H1 (cell line): ENCODE results near the gene LY9.

ENCODE experiments used
- EP300 ChIP-seq, 2 experiments: IDR thresholded peaks; 1 replicate in 1 of 2; 2 replicates in 1 of 2; pipeline ENCODE4 v1.6.1; 2011 to 2012; ENCODE audit warnings: low read depth in 2 of 2, low read length in 2 of 2, mild to moderate bottlenecking in 2 of 2, borderline replicate concordance in 1 of 2, inconsistent platforms in 1 of 2, moderate library complexity in 1 of 2
- KDM4A ChIP-seq: IDR thresholded peaks from one replicate; pipeline ENCODE4 v1.7.1; 2012; ENCODE audit warnings: low read depth, mild to moderate bottlenecking, moderate library complexity, low read length, inconsistent platforms; ENCODE audit not compliant: severe bottlenecking
- NRF1 ChIP-seq: IDR thresholded peaks from 2 replicates; pipeline ENCODE4 v1.6.1; 2011; ENCODE audit warnings: mild to moderate bottlenecking, low read depth, low read length, improper control_type of control experiment
- POLR2A ChIP-seq, 2 experiments: IDR thresholded peaks; 1 replicate in 1 of 2; 2 replicates in 1 of 2; pipeline ENCODE4 v1.6.1; 2011; ENCODE audit warnings: low read depth in 2 of 2, low read length in 2 of 2, mild to moderate bottlenecking in 2 of 2; ENCODE audit errors: control extremely low read depth in 1 of 2
- RAD21 ChIP-seq, 2 experiments: IDR thresholded peaks in 1 of 2; conservative IDR thresholded peaks in 1 of 2; 2 replicates each; pipeline ENCODE4 v1.6.1; 2011; ENCODE audit warnings: low read depth in 2 of 2, low read length in 2 of 2, improper control_type of control experiment in 1 of 2, inconsistent platforms in 1 of 2, mild to moderate bottlenecking in 1 of 2, moderate library complexity in 1 of 2
- TF ChIP-seq, protein P1 (sequence below), 3 experiments: IDR thresholded peaks; 1 replicate in 2 of 3; 2 replicates in 1 of 3; pipeline versions ENCODE4 v1.5.1 to v1.6.1; 2011; ENCODE audit warnings: low read length in 3 of 3, mild to moderate bottlenecking in 3 of 3, inconsistent platforms in 2 of 3, low read depth in 1 of 3, moderate library complexity in 1 of 3; ENCODE audit not compliant: insufficient read depth in 1 of 3; ENCODE audit errors: control extremely low read depth in 1 of 3
- TF ChIP-seq, protein P2 (sequence below): IDR thresholded peaks from 2 replicates; pipeline ENCODE4 v1.6.1; 2011; ENCODE audit warnings: low read depth, mild to moderate bottlenecking, low read length; ENCODE audit not compliant: insufficient read depth

GRCh38 chr1:160862203-160863060, 66.5 kb downstream of the LY9 start, which contains the start of gene CD244:
- TF ChIP-seq, protein P1, sequence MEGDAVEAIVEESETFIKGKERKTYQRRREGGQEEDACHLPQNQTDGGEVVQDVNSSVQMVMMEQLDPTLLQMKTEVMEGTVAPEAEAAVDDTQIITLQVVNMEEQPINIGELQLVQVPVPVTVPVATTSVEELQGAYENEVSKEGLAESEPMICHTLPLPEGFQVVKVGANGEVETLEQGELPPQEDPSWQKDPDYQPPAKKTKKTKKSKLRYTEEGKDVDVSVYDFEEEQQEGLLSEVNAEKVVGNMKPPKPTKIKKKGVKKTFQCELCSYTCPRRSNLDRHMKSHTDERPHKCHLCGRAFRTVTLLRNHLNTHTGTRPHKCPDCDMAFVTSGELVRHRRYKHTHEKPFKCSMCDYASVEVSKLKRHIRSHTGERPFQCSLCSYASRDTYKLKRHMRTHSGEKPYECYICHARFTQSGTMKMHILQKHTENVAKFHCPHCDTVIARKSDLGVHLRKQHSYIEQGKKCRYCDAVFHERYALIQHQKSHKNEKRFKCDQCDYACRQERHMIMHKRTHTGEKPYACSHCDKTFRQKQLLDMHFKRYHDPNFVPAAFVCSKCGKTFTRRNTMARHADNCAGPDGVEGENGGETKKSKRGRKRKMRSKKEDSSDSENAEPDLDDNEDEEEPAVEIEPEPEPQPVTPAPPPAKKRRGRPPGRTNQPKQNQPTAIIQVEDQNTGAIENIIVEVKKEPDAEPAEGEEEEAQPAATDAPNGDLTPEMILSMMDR (IDR thresholded peaks at IDR 0.05; ENCODE audit: control extremely low read depth in 1 of 3, insufficient read depth in 1 of 3, low read depth in 1 of 3, low read length in 3 of 3), result no peak
- TF ChIP-seq EP300 (IDR thresholded peaks at IDR 0.05; ENCODE audit: borderline replicate concordance in 1 of 2, low read depth in 2 of 2, low read length in 2 of 2), result no peak
- TF ChIP-seq NRF1, result no peak
- TF ChIP-seq POLR2A (IDR thresholded peaks at IDR 0.05; ENCODE audit: control extremely low read depth in 1 of 2, low read depth in 2 of 2, low read length in 2 of 2), result no peak
- no peak for TF ChIP-seq KDM4A
- TF ChIP-seq, protein P2, sequence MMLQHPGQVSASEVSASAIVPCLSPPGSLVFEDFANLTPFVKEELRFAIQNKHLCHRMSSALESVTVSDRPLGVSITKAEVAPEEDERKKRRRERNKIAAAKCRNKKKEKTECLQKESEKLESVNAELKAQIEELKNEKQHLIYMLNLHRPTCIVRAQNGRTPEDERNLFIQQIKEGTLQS, result no peak
- TF ChIP-seq RAD21 (IDR thresholded peaks at IDR 0.05 in 1 of 2, conservative IDR thresholded peaks at IDR 0.05 in 1 of 2; ENCODE audit: low read depth in 2 of 2, low read length in 2 of 2), result no peak
